Tibial nerve (tissue), 4 donors: Measurements from ENCODE around the gene SLC39A11. TPM values are rescaled to one million over a fixed set of nuclear protein-coding genes. Genes with fewer than 3 reads are reported as not detected.

Experiments
- DNase-seq, 2 donors: peaks; one replicate each; pipeline ENCODE4 v3.0.0-alpha.2; 2019; ENCODE audit warnings: low spot score in 2 of 2
- H3K27ac ChIP-seq, 4 donors: fragments of 200-600 bp; sonication (generic) in 3 of 4; one replicate each; pipeline ENCODE4 v1.5.1; 2017 to 2019; ENCODE audit warnings: mild to moderate bottlenecking in 1 of 4
- H3K27me3 ChIP-seq, 2 donors: fragments of 200-600 bp; sonication (generic) in 1 of 2; one replicate each; pipeline versions ENCODE4 v1.5.1 to v1.6.0; 2017 to 2019
- H3K36me3 ChIP-seq, 3 donors: fragments of 200-600 bp; sonication (generic); one replicate each; pipeline ENCODE4 v1.5.1; 2018 to 2019
- H3K4me1 ChIP-seq, 4 donors: fragments of 200-600 bp; sonication (generic) in 3 of 4; one replicate each; pipeline ENCODE4 v1.5.1; 2017 to 2019
- H3K4me3 ChIP-seq, 4 donors: fragments of 200-600 bp; sonication (generic) in 3 of 4; one replicate each; pipeline ENCODE4 v1.5.1; 2017 to 2019; ENCODE audit warnings: mild to moderate bottlenecking in 1 of 4, moderate library complexity in 1 of 4
- H3K9me3 ChIP-seq, 4 donors: fragments of 200-600 bp; sonication (generic) in 3 of 4; one replicate each; pipeline ENCODE4 v1.5.1; 2017 to 2019
- EP300 ChIP-seq, 2 donors: sonication (generic); formaldehyde crosslinking; IDR thresholded peaks; one replicate each; pipeline ENCODE4 v1.6.1; 2017; ENCODE audit warnings: antibody characterized with exemption in 2 of 2, mild to moderate bottlenecking in 1 of 2
- POLR2A ChIP-seq, 2 donors: fragments of 450-650 bp; IDR thresholded peaks; one replicate each; pipeline ENCODE4 v1.6.1; 2017; ENCODE audit warnings: antibody characterized with exemption in 2 of 2, mild to moderate bottlenecking in 2 of 2, moderate library complexity in 2 of 2
- WGBS, 2 donors: methylation state at CpG; one replicate each; pipeline ENCODE4 v1.1.5; 2018; 5-methylcytosine and 5-hydroxymethylcytosine counted together
- total RNA-seq, 4 donors: library from RNA; depleted of rRNA; stranded (reverse); fragments of >200 nt; gene quantifications; one replicate each; pipeline ENCODE4 v1.1.0, GENCODE V29; 2016
- TF ChIP-seq, protein P1 (sequence below), 5 experiments: fragments of 200-600 bp in 3 of 5; fragments of 450-650 bp in 2 of 5; sonication (generic) in 3 of 5; IDR thresholded peaks; one replicate each; pipeline ENCODE4 v1.5.1; 2016 to 2019; ENCODE audit warnings: antibody characterized with exemption in 5 of 5, mild to moderate bottlenecking in 3 of 5, moderate library complexity in 2 of 5

SLC39A11 gene
- total RNA-seq, 4 donors from 2014 or later, result 19.9 to 48.4 (median 37.5) TPM

DNA sequence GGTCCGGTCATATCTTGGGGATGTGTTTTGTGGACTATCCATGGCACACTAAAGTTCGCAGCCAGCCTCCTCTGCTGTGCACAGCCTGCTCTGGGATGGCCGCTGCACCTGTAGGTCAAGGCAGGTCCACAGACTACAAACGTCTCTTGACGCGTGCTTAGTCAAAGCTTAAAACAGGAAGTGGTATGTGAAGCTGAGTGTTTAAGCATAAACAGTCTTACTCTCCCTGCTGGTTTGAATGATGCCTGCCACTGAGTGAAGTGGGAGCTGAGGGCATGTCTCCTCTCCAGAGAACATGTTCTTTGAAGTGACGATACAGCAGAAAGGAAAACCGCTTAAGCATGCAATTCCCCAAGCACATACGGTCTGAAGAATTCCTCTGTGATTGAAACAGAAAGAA, 365.6 kb downstream of the SLC39A11 start:
- Histone ChIP-seq H3K9me3 (no peaks in the 10 kb centered on the region), H3K27ac (no peak overlapping the region), H3K36me3 (no peaks in the 10 kb centered on the region), H3K4me1 (peaks cover 0 to 5% (median 0%) of the 10 kb centered on the region in 4 donors), H3K27me3 (no peaks in the 10 kb centered on the region), H3K4me3 (no peak overlapping the region)
- DNase-seq, result no peak
- TF ChIP-seq, protein P1, sequence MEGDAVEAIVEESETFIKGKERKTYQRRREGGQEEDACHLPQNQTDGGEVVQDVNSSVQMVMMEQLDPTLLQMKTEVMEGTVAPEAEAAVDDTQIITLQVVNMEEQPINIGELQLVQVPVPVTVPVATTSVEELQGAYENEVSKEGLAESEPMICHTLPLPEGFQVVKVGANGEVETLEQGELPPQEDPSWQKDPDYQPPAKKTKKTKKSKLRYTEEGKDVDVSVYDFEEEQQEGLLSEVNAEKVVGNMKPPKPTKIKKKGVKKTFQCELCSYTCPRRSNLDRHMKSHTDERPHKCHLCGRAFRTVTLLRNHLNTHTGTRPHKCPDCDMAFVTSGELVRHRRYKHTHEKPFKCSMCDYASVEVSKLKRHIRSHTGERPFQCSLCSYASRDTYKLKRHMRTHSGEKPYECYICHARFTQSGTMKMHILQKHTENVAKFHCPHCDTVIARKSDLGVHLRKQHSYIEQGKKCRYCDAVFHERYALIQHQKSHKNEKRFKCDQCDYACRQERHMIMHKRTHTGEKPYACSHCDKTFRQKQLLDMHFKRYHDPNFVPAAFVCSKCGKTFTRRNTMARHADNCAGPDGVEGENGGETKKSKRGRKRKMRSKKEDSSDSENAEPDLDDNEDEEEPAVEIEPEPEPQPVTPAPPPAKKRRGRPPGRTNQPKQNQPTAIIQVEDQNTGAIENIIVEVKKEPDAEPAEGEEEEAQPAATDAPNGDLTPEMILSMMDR (IDR thresholded peaks at IDR 0.05), result no peak
- TF ChIP-seq POLR2A (IDR thresholded peaks at IDR 0.05) (no peak), EP300 (IDR thresholded peaks at IDR 0.05) (no peak)
- 63 to 74% methylated on average over 9 of the region's 9 CpGs for WGBS, 2 donors

DNA sequence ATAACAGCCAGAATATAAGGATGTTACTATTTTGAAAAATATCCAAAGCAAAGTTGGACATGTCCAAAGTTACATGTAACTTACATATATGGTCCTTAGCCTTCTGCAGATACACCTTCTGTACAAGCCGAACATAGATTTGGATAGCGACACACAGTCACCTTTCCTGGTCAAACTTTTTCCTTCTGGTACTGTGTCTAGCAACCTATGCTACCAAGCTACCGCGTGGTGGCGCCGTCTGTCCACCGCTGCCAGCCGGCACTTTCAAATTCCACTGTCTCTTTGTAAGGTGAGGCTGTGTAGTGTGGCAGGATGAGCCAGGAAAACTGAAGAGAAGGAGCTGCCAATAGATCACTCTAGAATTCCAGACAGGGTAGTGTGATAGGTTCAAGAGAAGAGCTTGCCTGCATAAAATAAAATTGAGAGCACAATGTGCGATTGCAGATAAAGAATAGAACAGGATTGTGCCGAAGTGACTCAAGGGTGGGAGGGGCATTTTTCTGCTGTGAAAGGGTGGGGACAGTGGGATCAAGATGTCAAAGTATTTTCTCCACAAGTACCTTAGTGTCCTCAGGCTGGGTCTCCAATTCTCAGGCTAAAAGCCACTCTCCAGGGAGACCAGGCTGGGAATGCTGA, 366.9 kb downstream of the SLC39A11 start:
- WGBS, 2 donors, result 21 to 23% methylated on average over 10 of the region's 10 CpGs
- peaks cover 0 to 5% (median under 1%) of the 10 kb centered on the region in 4 donors for H3K4me1 ChIP-seq
- H3K9me3 ChIP-seq, result no peaks in the 10 kb centered on the region
- no peaks in the 10 kb centered on the region for H3K27me3 ChIP-seq
- H3K4me3 ChIP-seq, result no peak overlapping the region
- no peaks in the 10 kb centered on the region for H3K36me3 ChIP-seq
- H3K27ac ChIP-seq, result no peak overlapping the region
- no peak for DNase-seq
- no peak for TF ChIP-seq EP300 (IDR thresholded peaks at IDR 0.05)
- TF ChIP-seq, protein P1 (IDR thresholded peaks at IDR 0.05), result peak; percentile 73 to 88 (median 77)

DNA sequence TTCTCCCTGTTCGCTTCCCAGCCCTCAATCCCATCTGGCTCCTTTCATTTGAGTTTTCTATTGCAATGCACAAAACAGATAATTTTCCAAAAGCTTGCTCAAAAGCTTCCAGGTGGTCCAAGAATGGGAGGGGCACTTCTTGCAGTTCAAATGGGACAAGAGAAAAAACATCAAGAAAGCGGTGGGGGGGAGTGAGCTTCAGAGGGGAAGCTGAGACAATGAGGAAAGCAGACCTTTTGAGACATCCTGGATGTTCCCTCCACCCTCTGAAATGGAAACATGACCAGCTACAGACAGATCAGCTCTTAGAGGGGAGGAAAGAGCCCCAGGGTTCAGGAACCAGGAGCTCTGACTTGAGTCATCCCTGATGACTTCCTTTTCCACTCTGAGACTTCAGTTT, 368.2 kb downstream of the SLC39A11 start:
- 73 to 76% methylated on average over 2 of the region's 2 CpGs for WGBS, 2 donors
- H3K27ac ChIP-seq, result peak overlapping the region in 1 of 4 donors; percentile 10
- H3K4me1 ChIP-seq, result peaks cover 0 to 13% (median 10%) of the 10 kb centered on the region in 4 donors
- DNase-seq, result no peak
- H3K4me3 ChIP-seq, result no peak overlapping the region
- TF ChIP-seq, protein P1 (IDR thresholded peaks at IDR 0.05), result no peak
- no peak for TF ChIP-seq EP300 (IDR thresholded peaks at IDR 0.05)
- TF ChIP-seq POLR2A (IDR thresholded peaks at IDR 0.05), result no peak
- no peaks in the 10 kb centered on the region for H3K27me3 ChIP-seq
- no peaks in the 10 kb centered on the region for H3K36me3 ChIP-seq
- no peaks in the 10 kb centered on the region for H3K9me3 ChIP-seq

DNA sequence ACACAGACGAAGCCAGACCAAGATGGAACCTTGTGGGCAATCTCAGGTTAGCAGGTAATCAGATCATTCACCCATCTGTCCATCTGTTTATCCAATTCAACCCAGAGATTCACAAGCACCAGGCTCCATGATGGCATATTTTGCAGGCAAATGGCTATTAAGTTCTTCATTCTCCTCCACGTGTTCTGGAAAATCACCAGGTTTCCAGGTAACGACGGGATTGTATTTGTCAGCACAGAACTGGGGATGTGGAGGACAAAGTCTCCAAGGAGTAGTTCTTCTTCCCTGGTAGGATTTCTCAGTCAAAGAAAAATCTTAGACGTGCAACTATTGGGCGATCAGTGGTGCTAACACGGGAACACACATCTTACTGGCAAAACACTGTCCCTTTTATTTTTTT, 368.8 kb downstream of the SLC39A11 start:
- Histone ChIP-seq H3K9me3 (no peaks in the 10 kb centered on the region), H3K36me3 (no peaks in the 10 kb centered on the region), H3K4me1 (peaks cover 0 to 17% (median 10%) of the 10 kb centered on the region in 4 donors), H3K27me3 (no peaks in the 10 kb centered on the region), H3K27ac (peak overlapping the region in 1 of 4 donors; percentile 10), H3K4me3 (no peak overlapping the region)
- 80% methylated on average over 7 of the region's 7 CpGs for WGBS, 2 donors
- no peak for DNase-seq
- TF ChIP-seq EP300 (IDR thresholded peaks at IDR 0.05) (no peak), POLR2A (IDR thresholded peaks at IDR 0.05) (no peak)
- TF ChIP-seq, protein P1 (IDR thresholded peaks at IDR 0.05), result no peak

DNA sequence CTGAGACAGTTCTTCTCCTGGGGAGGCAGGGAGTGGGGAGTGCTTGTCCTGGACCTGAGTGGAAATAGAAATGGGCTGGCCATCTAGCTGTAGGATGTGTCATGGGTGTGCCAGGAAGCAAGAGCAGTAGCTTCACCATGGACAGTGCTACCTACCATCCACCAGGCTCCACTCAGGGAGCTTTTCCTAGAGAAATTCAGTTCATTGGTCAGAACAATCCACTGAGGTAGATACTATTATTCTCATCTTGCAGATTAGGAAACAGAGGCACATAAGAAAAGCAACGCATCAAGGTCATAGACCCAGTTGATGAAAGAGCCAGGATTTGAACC, 372.0 kb downstream of the SLC39A11 start:
- 100% methylated on average over 1 of the region's 1 CpG for WGBS, 2 donors
- no peak overlapping the region for H3K4me3 ChIP-seq
- H3K27me3 ChIP-seq, result no peaks in the 10 kb centered on the region
- TF ChIP-seq, protein P1 (IDR thresholded peaks at IDR 0.05), result no peak
- TF ChIP-seq EP300 (IDR thresholded peaks at IDR 0.05), result no peak
- TF ChIP-seq POLR2A (IDR thresholded peaks at IDR 0.05), result no peak
- no peaks in the 10 kb centered on the region for H3K36me3 ChIP-seq
- H3K9me3 ChIP-seq, result no peaks in the 10 kb centered on the region
- peaks cover 0 to 32% (median 14%) of the 10 kb centered on the region in 4 donors for H3K4me1 ChIP-seq
- no peak for DNase-seq
- peak overlapping the region in 2 of 4 donors; percentile 83 to 93 for H3K27ac ChIP-seq
